ENCODE results near the gene SSNA1.

- TF ChIP-seq POLR2A (IDR thresholded peaks at IDR 0.05) = no peak
- TF ChIP-seq POLR2AphosphoS5 (IDR thresholded peaks at IDR 0.05) = no peak
- TF ChIP-seq, protein P1, sequence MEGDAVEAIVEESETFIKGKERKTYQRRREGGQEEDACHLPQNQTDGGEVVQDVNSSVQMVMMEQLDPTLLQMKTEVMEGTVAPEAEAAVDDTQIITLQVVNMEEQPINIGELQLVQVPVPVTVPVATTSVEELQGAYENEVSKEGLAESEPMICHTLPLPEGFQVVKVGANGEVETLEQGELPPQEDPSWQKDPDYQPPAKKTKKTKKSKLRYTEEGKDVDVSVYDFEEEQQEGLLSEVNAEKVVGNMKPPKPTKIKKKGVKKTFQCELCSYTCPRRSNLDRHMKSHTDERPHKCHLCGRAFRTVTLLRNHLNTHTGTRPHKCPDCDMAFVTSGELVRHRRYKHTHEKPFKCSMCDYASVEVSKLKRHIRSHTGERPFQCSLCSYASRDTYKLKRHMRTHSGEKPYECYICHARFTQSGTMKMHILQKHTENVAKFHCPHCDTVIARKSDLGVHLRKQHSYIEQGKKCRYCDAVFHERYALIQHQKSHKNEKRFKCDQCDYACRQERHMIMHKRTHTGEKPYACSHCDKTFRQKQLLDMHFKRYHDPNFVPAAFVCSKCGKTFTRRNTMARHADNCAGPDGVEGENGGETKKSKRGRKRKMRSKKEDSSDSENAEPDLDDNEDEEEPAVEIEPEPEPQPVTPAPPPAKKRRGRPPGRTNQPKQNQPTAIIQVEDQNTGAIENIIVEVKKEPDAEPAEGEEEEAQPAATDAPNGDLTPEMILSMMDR (IDR thresholded peaks at IDR 0.05) = no peak
These were observed 1.9 kb downstream of the SSNA1 start for GRCh38 chr9:137190315-137190856.

Measured in breast epithelium (tissue), 3 donors.